ENCODE data around the gene ATP6V0C. TPM values are rescaled to one million over a fixed set of nuclear protein-coding genes. Genes with fewer than 3 reads are reported as not detected.

Gene ATP6V0C
- total RNA-seq, 1 experiment from 2014 or later = 212 TPM

DNA sequence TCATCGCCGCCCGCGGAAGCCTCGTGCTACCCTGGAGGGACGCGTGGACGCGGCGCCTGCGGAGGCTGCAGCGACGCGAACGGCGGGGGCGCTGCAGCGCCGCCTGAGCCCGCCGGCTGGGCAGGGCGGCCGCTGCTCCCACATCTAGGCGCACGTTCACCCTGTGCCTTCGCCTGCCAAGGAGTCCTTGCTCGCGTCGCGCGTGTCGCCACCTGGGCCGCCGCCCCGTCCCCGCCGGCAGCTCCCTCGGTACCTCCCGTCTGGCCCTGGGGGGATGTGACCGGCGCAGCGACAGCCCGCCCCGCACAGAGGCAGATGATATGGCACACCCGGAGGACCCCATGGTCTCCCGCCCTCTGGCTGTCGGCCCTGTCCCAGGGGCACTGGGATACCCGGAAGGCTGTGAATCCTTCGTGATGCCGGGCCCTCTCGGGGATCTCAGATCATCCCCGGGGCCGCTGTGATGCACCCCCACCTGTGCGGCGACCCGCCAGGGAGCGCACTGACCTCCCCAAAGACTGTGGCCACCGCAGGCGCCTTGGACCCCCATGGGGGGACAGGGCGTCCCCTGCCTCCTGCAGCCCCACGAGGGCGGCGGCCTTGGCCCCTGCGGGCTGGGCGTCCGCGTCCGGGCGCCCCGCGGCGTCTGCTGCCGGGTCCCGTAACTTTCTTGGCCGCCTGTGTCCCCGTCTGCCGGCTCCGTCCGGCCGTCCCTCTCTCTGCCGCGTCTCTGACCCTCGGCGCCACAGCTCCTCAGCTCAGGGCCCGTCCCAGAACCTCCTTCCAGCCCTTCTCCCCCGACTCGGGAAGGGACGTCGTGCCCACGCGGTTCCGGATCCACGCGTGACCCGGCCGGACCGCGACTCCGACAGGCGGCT, 39.5 kb upstream of the ATP6V0C start (continued):
- TF ChIP-seq, protein P1, sequence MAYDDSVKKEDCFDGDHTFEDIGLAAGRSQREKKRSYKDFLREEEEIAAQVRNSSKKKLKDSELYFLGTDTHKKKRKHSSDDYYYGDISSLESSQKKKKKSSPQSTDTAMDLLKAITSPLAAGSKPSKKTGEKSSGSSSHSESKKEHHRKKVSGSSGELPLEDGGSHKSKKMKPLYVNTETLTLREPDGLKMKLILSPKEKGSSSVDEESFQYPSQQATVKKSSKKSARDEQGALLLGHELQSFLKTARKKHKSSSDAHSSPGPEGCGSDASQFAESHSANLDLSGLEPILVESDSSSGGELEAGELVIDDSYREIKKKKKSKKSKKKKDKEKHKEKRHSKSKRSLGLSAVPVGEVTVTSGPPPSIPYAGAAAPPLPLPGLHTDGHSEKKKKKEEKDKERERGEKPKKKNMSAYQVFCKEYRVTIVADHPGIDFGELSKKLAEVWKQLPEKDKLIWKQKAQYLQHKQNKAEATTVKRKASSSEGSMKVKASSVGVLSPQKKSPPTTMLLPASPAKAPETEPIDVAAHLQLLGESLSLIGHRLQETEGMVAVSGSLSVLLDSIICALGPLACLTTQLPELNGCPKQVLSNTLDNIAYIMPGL (CRISPR knock-in tag; IDR thresholded peaks at IDR 0.05) = peak; percentile 60
- TF ChIP-seq NR1H2 (CRISPR knock-in tag; IDR thresholded peaks at IDR 0.05) = no peak

DNA sequence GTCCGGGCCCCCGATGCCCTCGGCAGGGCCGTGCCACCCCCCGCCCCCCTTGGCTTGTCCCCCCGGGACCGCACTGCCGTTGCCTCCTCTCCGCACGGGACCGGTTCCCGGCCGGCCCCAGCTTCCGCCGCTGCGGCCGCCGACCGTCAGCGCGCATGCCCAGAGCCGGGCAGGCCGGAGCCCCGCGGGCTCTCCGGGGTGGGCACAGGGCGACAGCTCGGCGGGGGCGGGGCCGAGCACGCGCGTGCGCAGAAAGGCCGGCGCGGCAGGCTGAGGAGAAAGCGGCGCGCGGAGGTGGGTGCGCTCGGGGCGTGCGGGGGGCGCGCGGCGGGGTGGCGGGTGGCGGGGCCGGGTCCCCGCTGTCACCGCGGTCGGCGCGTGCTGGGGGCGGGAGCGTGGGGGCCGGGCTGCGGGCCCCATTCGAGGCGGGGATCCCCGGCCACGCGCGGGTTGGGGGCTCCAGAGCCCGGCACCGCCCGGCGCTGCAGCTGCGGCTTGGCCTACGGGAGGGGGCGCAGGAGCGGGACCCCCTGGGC, 38.8 kb upstream of the ATP6V0C start, which contains the start of gene TBC1D24:
TBC1D24 (plus strand) TSS at position 251 of the 536 bp plus-strand sequence. CDS start 21,022 bp downstream, outside the sequence.
- Mint-ChIP-seq H3K27ac (no peak within 1 kb of the TSS), H3K9me3 (no peaks in the 10 kb centered on the region), H3K4me1 (peaks cover 13% of the 10 kb centered on the region), H3K36me3 (no peaks in the 10 kb centered on the region), H3K27me3 (ENCODE audit: low read depth) (peaks cover 34% of the 10 kb centered on the region), H3K4me3 (peak within 1 kb of the TSS; percentile 67)
- CTCF ChIA-PET = interaction anchor here (0.5 to 4.0 kb wide), 7 partner anchors 11 to 253 kb away, joined by 3 to 57 read pairs (median 3); partner anchors contain the start of gene TEDC2
- ATAC-seq (peak; percentile 60), DNase-seq (ENCODE audit: low spot score) (peak; percentile 85)
- TF ChIP-seq, protein P2, sequence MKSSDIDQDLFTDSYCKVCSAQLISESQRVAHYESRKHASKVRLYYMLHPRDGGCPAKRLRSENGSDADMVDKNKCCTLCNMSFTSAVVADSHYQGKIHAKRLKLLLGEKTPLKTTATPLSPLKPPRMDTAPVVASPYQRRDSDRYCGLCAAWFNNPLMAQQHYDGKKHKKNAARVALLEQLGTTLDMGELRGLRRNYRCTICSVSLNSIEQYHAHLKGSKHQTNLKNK (CRISPR knock-in tag; IDR thresholded peaks at IDR 0.05) = no peak
- TF ChIP-seq JAZF1 (CRISPR knock-in tag; IDR thresholded peaks at IDR 0.05) (no peak), KAT7 (CRISPR knock-in tag; IDR thresholded peaks at IDR 0.05; ENCODE audit: borderline replicate concordance) (peak; percentile 55; the same call in 1 of the 2 replicates), SMAD4 (CRISPR knock-in tag; IDR thresholded peaks at IDR 0.05) (no peak), MXD4 (CRISPR knock-in tag; IDR thresholded peaks at IDR 0.05; ENCODE audit: borderline replicate concordance) (no peak), ESRRA (CRISPR knock-in tag; IDR thresholded peaks at IDR 0.05; ENCODE audit: borderline replicate concordance) (0 out of 2 replicates have a peak, but pooled peaks have one; percentile 29), FOXJ3 (CRISPR knock-in tag; IDR thresholded peaks at IDR 0.05; ENCODE audit: borderline replicate concordance) (no peak), HMGA2 (CRISPR knock-in tag; IDR thresholded peaks at IDR 0.05) (no peak), EMX1 (CRISPR knock-in tag; IDR thresholded peaks at IDR 0.05) (no peak), CREB1 (CRISPR knock-in tag; IDR thresholded peaks at IDR 0.05) (0 out of 2 replicates have a peak, but pooled peaks have one; percentile 14), ZNF263 (CRISPR knock-in tag; IDR thresholded peaks at IDR 0.05; ENCODE audit: low read depth) (no peak), FOXP1 (CRISPR knock-in tag; IDR thresholded peaks at IDR 0.05; ENCODE audit: borderline replicate concordance) (peak; percentile 35; the same call in 1 of the 2 replicates), GRHL2 (CRISPR knock-in tag; IDR thresholded peaks at IDR 0.05; ENCODE audit: insufficient replicate concordance, severe bottlenecking) (no peak)
- TF ChIP-seq, protein P3, sequence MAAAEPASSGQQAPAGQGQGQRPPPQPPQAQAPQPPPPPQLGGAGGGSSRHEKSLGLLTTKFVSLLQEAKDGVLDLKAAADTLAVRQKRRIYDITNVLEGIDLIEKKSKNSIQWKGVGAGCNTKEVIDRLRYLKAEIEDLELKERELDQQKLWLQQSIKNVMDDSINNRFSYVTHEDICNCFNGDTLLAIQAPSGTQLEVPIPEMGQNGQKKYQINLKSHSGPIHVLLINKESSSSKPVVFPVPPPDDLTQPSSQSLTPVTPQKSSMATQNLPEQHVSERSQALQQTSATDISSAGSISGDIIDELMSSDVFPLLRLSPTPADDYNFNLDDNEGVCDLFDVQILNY (CRISPR knock-in tag; IDR thresholded peaks at IDR 0.05) = no peak
- TF ChIP-seq, protein P4, sequence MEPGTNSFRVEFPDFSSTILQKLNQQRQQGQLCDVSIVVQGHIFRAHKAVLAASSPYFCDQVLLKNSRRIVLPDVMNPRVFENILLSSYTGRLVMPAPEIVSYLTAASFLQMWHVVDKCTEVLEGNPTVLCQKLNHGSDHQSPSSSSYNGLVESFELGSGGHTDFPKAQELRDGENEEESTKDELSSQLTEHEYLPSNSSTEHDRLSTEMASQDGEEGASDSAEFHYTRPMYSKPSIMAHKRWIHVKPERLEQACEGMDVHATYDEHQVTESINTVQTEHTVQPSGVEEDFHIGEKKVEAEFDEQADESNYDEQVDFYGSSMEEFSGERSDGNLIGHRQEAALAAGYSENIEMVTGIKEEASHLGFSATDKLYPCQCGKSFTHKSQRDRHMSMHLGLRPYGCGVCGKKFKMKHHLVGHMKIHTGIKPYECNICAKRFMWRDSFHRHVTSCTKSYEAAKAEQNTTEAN (CRISPR knock-in tag; IDR thresholded peaks at IDR 0.05) = no peak
- TF ChIP-seq, protein P5, sequence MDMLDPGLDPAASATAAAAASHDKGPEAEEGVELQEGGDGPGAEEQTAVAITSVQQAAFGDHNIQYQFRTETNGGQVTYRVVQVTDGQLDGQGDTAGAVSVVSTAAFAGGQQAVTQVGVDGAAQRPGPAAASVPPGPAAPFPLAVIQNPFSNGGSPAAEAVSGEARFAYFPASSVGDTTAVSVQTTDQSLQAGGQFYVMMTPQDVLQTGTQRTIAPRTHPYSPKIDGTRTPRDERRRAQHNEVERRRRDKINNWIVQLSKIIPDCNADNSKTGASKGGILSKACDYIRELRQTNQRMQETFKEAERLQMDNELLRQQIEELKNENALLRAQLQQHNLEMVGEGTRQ (CRISPR knock-in tag; IDR thresholded peaks at IDR 0.05) = no peak
- TF ChIP-seq, protein P6, sequence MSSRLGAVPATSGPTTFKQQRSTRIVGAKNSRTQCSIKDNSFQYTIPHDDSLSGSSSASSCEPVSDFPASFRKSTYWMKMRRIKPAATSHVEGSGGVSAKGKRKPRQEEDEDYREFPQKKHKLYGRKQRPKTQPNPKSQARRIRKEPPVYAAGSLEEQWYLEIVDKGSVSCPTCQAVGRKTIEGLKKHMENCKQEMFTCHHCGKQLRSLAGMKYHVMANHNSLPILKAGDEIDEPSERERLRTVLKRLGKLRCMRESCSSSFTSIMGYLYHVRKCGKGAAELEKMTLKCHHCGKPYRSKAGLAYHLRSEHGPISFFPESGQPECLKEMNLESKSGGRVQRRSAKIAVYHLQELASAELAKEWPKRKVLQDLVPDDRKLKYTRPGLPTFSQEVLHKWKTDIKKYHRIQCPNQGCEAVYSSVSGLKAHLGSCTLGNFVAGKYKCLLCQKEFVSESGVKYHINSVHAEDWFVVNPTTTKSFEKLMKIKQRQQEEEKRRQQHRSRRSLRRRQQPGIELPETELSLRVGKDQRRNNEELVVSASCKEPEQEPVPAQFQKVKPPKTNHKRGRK (CRISPR knock-in tag; IDR thresholded peaks at IDR 0.05; ENCODE audit: borderline replicate concordance) = no peak
- TF ChIP-seq, protein P7, sequence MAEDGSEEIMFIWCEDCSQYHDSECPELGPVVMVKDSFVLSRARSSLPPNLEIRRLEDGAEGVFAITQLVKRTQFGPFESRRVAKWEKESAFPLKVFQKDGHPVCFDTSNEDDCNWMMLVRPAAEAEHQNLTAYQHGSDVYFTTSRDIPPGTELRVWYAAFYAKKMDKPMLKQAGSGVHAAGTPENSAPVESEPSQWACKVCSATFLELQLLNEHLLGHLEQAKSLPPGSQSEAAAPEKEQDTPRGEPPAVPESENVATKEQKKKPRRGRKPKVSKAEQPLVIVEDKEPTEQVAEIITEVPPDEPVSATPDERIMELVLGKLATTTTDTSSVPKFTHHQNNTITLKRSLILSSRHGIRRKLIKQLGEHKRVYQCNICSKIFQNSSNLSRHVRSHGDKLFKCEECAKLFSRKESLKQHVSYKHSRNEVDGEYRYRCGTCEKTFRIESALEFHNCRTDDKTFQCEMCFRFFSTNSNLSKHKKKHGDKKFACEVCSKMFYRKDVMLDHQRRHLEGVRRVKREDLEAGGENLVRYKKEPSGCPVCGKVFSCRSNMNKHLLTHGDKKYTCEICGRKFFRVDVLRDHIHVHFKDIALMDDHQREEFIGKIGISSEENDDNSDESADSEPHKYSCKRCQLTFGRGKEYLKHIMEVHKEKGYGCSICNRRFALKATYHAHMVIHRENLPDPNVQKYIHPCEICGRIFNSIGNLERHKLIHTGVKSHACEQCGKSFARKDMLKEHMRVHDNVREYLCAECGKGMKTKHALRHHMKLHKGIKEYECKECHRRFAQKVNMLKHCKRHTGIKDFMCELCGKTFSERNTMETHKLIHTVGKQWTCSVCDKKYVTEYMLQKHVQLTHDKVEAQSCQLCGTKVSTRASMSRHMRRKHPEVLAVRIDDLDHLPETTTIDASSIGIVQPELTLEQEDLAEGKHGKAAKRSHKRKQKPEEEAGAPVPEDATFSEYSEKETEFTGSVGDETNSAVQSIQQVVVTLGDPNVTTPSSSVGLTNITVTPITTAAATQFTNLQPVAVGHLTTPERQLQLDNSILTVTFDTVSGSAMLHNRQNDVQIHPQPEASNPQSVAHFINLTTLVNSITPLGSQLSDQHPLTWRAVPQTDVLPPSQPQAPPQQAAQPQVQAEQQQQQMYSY (CRISPR knock-in tag; IDR thresholded peaks at IDR 0.05) = no peak
- POLR2A ChIA-PET = interaction anchor here (0.6 to 1.1 kb wide), 5 partner anchors 15 to 56 kb away, joined by 3 to 5 read pairs (median 3); partner anchors contain the start of genes AMDHD2, CEMP1 and TEDC2
